GM13977 (cell line): ENCODE measurements around the gene PRDM16.

ENCODE experiments used
- DNase-seq: peaks from one replicate; pipeline ENCODE4 v3.0.0; 2012; ENCODE audit warnings: low spot score
- CTCF ChIP-seq: IDR thresholded peaks from 2 replicates; pipeline ENCODE4 v1.5.1; 2012; ENCODE audit warnings: mild to moderate bottlenecking, control low read depth; ENCODE audit not compliant: insufficient read depth; ENCODE audit errors: extremely low read depth, missing control alignments
- in situ Hi-C: fragments of 300-500 bp; cut with MboI; formaldehyde crosslinking; loops from one replicate; pipeline ENCODE4 v1.12.0; 2022; ENCODE audit warnings: low sequenced_read_pairs, low pct_unique_long_range_greater_than_20kb, mixed read lengths, inconsistent platforms; ENCODE audit not compliant: unreplicated experiment

The PRDM16 gene

GRCh38 chr1:3444298-3444697 is 375.3 kb downstream of the PRDM16 start:
- in situ Hi-C loops, result no loop called here
- DNase-seq, result no peak

GRCh38 chr1:3444736-3445135 is 375.7 kb downstream of the PRDM16 start:
- no peak for DNase-seq
- TF ChIP-seq CTCF, result no peak
- in situ Hi-C loops, result no loop called here

More at GRCh38 chr1:3444298-3444697, 375.3 kb downstream of the PRDM16 start:
- no peak for TF ChIP-seq CTCF

DNA sequence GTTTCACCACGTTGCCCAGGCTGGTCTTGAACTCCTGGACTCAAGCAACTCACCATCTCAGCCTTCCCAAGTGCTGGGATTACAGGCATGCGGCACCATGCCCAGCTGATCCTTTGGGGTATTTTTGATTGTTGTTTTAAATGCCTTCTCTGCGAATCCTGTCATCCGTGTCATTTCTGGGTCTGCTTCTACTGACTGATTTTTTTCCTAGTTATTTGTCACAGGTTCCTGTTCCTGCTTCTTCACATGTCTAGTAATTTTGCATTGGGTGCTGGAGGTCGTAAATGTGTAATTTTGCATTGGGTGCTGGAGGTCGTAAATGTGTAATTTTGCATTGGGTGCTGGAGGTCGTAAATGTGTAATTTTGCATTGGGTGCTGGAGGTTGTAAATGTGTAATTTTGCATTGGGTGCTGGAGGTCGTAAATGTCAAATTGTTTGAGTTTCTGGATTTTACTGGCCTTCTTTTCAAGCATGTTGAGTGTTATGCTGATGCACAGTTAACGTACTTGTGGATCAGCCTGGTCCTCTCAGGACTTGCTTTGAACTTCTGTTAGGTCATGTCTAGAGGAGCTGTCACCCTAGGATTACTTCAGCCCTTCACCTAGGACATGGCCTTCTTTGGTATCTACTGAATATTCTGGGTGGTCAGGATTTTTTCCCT is 381.3 kb downstream of the PRDM16 start:
- no peak for TF ChIP-seq CTCF
- no peak for DNase-seq
- in situ Hi-C loops, result no loop called here

GRCh38 chr1:3450983-3451382 is 382.0 kb downstream of the PRDM16 start:
- no peak for TF ChIP-seq CTCF
- no peak for DNase-seq
- in situ Hi-C loops, result no loop called here

DNA sequence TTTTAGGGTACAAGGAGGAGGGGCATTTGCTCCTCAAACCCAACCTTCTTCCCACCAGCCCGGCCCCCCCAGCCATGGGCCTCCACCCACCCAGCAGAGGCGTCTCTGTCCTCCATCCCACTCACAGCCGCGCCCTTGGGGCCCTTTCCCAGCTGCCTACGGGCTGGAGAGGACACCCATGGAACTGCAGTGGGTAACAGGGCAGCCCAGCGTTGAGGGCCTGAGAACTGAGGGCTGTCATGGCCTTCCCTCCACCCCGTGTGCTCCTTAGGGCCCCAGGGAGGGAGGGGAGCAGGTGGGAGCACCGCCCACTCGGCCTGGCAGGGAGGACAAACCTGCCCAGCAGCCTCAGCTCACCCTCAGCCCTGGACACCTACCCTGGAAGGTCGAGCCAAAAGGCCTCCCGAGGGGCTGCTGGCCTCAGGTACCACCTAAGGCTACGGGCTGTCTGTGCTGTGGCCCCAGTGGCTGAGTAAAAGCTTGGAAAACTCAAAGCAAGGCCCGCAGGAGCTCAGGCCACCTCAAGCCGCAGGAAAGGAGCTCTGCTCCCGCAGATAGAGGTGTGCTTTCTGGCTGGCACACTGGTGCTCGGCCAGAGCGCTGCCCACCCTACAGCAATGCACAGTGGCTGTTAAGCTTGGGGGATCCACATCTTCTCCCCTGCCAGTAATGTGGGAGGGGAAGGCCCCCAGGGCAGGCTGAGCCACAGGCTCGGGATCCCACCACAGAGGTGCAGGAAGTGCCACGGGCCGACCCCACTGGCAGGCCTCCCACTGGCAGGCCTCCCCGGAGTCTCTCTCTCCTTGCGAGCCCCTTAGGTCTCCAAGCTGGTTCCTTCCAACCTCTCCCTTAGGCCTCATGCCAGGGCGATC is 383.2 kb downstream of the PRDM16 start:
- no peak for DNase-seq
- TF ChIP-seq CTCF, result no peak
- in situ Hi-C loops, result no loop called here

- TF ChIP-seq CTCF, result no peak
- in situ Hi-C loops, result no loop called here
- DNase-seq, result no peak
Measured at GRCh38 chr1:3452866-3453175, 383.8 kb downstream of the PRDM16 start.
